Activated naive CD4-positive, alpha-beta T cell treated with anti-CD3 and anti-CD28 coated beads, Interleukin-2, amount 50 U/mL, for 72 hours (primary cell): Measurements from ENCODE around the gene G6PD. TPM values are rescaled to one million over a fixed set of nuclear protein-coding genes. Genes with fewer than 3 reads are reported as not detected.

Experiments used
- ATAC-seq, 2 donors: fragments of 150-1000 bp; cut with Tn5 transposase; 2 replicates each; pipeline ENCODE4 v1.10.0; 2021; ENCODE audit warnings: mild to moderate bottlenecking in 2 of 2, moderate library complexity in 2 of 2
- DNase-seq, 2 donors: peaks; one replicate each; pipeline ENCODE4 v3.0.0; 2021 to 2022; ENCODE audit warnings: low spot score in 2 of 2
- H3K27ac Mint-ChIP-seq, 2 donors: one replicate each; pipeline ENCODE4 v1.8.0; 2022; ENCODE audit warnings: mild to moderate bottlenecking in 2 of 2, mixed read lengths in 2 of 2
- H3K36me3 Mint-ChIP-seq, 2 donors: one replicate each; pipeline ENCODE4 v1.8.0; 2022; ENCODE audit warnings: mixed read lengths in 2 of 2
- H3K9me3 Mint-ChIP-seq, 2 donors: one replicate each; pipeline ENCODE4 v1.8.0; 2022; ENCODE audit warnings: mixed read lengths in 2 of 2
- total RNA-seq, 2 donors: library from RNA; stranded (reverse); gene quantifications; one replicate each; pipeline ENCODE4 v1.2.3, GENCODE V29; 2022

The G6PD gene
- total RNA-seq, 2 donors from 2014 or later = 74.2 to 75.9 TPM

GRCh38 chrX:154529206-154529612 is 17.4 kb downstream of the G6PD start:
- Mint-ChIP-seq H3K27ac (peak overlapping the region in 1 of 2 donors; percentile 14), H3K9me3 (no peaks in the 10 kb centered on the region), H3K36me3 (no peaks in the 10 kb centered on the region)
- no peak for DNase-seq
- ATAC-seq = no peak

GRCh38 chrX:154526901-154527675 is 19.6 kb downstream of the G6PD start:
- no peaks in the 10 kb centered on the region for H3K9me3 Mint-ChIP-seq
- H3K27ac Mint-ChIP-seq = peak overlapping the region in 1 of 2 donors; percentile 75
- peak in 1 of 2 donors; percentile 47 for DNase-seq
- no peaks in the 10 kb centered on the region for H3K36me3 Mint-ChIP-seq
- ATAC-seq = peak; percentile 93

GRCh38 chrX:154525606-154526490 is 20.8 kb downstream of the G6PD start:
- H3K27ac Mint-ChIP-seq = peak overlapping the region; percentile 55 to 75
- H3K9me3 Mint-ChIP-seq = no peaks in the 10 kb centered on the region
- ATAC-seq = no peak
- H3K36me3 Mint-ChIP-seq = no peaks in the 10 kb centered on the region
- DNase-seq = no peak

GRCh38 chrX:154519389-154519788 is 27.3 kb downstream of the G6PD start:
- ATAC-seq (no peak), DNase-seq (no peak)
- Mint-ChIP-seq H3K36me3 (peaks cover 6% of the 10 kb centered on the region in 2 donors), H3K9me3 (no peaks in the 10 kb centered on the region), H3K27ac (no peak overlapping the region)

- no peak overlapping the region for H3K27ac Mint-ChIP-seq
- peaks cover 6 to 14% of the 10 kb centered on the region in 2 donors for H3K36me3 Mint-ChIP-seq
- DNase-seq (no peak), ATAC-seq (no peak)
- no peaks in the 10 kb centered on the region for H3K9me3 Mint-ChIP-seq
Observed at GRCh38 chrX:154517101-154517781, 29.4 kb downstream of the G6PD start.

- peaks cover 6 to 14% of the 10 kb centered on the region in 2 donors for H3K36me3 Mint-ChIP-seq
- peak overlapping the region; percentile 88 to 92 for H3K27ac Mint-ChIP-seq
- DNase-seq (no peak), ATAC-seq (no peak)
- H3K9me3 Mint-ChIP-seq = no peaks in the 10 kb centered on the region
Observed at GRCh38 chrX:154516656-154517100, 30.0 kb downstream of the G6PD start.

- peak; percentile 90 for DNase-seq
- H3K27ac Mint-ChIP-seq = peak within 1 kb of the TSS; percentile 88 to 92
- peak; percentile 90 to 98 for ATAC-seq
- H3K9me3 Mint-ChIP-seq = no peaks in the 10 kb centered on the region
- H3K36me3 Mint-ChIP-seq = peaks cover 6 to 14% of the 10 kb centered on the region in 2 donors
Observed at GRCh38 chrX:154515966-154516655, 30.5 kb downstream of the G6PD start, which contains the start of gene FAM3A. Gene FAM3A, minus strand, starts transcription at chrX:154516232. Its CDS starts 460 bp downstream, at chrX:154515772.

GRCh38 chrX:154515090-154515965 is 31.3 kb downstream of the G6PD start:
- Mint-ChIP-seq H3K9me3 (no peaks in the 10 kb centered on the region), H3K27ac (peak overlapping the region; percentile 68 to 88), H3K36me3 (peaks cover 6 to 14% of the 10 kb centered on the region in 2 donors)
- ATAC-seq (peak in 1 of 2 donors; percentile 21), DNase-seq (peak in 1 of 2 donors; percentile 22)

- DNase-seq (no peak), ATAC-seq (peak in 1 of 2 donors; percentile 19)
- Mint-ChIP-seq H3K9me3 (no peaks in the 10 kb centered on the region), H3K36me3 (peaks cover 16 to 21% of the 10 kb centered on the region in 2 donors), H3K27ac (peak overlapping the region; percentile 39 to 80)
Observed at GRCh38 chrX:154513716-154514115, 32.9 kb downstream of the G6PD start.

- DNase-seq (no peak), ATAC-seq (no peak)
- Mint-ChIP-seq H3K36me3 (peaks cover 16 to 21% of the 10 kb centered on the region in 2 donors), H3K9me3 (no peaks in the 10 kb centered on the region), H3K27ac (peak overlapping the region in 1 of 2 donors; percentile 80)
Observed at GRCh38 chrX:154512879-154513553, 33.6 kb downstream of the G6PD start.

- Mint-ChIP-seq H3K36me3 (peaks cover 16 to 21% of the 10 kb centered on the region in 2 donors), H3K27ac (peak overlapping the region; percentile 55), H3K9me3 (no peaks in the 10 kb centered on the region)
- ATAC-seq (no peak), DNase-seq (no peak)
Observed at GRCh38 chrX:154511761-154512160, 34.9 kb downstream of the G6PD start.

- Mint-ChIP-seq H3K27ac (peak overlapping the region in 1 of 2 donors; percentile 32), H3K9me3 (no peaks in the 10 kb centered on the region)
Observed at GRCh38 chrX:154509455-154509854, 37.2 kb downstream of the G6PD start.

GRCh38 chrX:154508384-154508745 is 38.3 kb downstream of the G6PD start:
- Mint-ChIP-seq H3K36me3 (peaks cover 7 to 10% of the 10 kb centered on the region in 2 donors), H3K9me3 (no peaks in the 10 kb centered on the region), H3K27ac (peak overlapping the region; percentile 32 to 72)
- DNase-seq = no peak
- no peak for ATAC-seq

More at GRCh38 chrX:154509455-154509854, 37.2 kb downstream of the G6PD start:
- DNase-seq (no peak), ATAC-seq (no peak)
- H3K36me3 Mint-ChIP-seq = peaks cover 10 to 15% of the 10 kb centered on the region in 2 donors

- Mint-ChIP-seq H3K36me3 (peaks cover 7 to 10% of the 10 kb centered on the region in 2 donors), H3K27ac (no peak overlapping the region), H3K9me3 (no peaks in the 10 kb centered on the region)
- DNase-seq = no peak
- ATAC-seq = no peak
Observed at GRCh38 chrX:154507673-154508383, 38.8 kb downstream of the G6PD start.
